Measurements from ENCODE around the gene CCDC177.

CCDC177 gene

GRCh38 chr14:69574263-69574953, at the start of gene CCDC177:
TSS of gene CCDC177 (minus strand) at chr14:69574871. CDS start at chr14:69573622, 1,249 bp downstream.
- peak; percentile 7 for DNase-seq

- DNase-seq: no peak
These were observed 49.5 kb upstream of the CCDC177 start for GRCh38 chr14:69624136-69624535.

GRCh38 chr14:69620981-69621380, 46.3 kb upstream of the CCDC177 start:
- no peak for DNase-seq

GRCh38 chr14:69620211-69620611, 45.5 kb upstream of the CCDC177 start:
- DNase-seq: no peak

- no peak for DNase-seq
These were observed 44.3 kb upstream of the CCDC177 start for GRCh38 chr14:69619012-69619411.

- DNase-seq: no peak
These were observed 43.1 kb upstream of the CCDC177 start for GRCh38 chr14:69617796-69618195.

- no peak for DNase-seq
These were observed 41.7 kb upstream of the CCDC177 start for GRCh38 chr14:69616408-69616773.

- DNase-seq: no peak
These were observed 41.1 kb upstream of the CCDC177 start for GRCh38 chr14:69615496-69616407.

GRCh38 chr14:69615121-69615495, 40.4 kb upstream of the CCDC177 start:
- DNase-seq: no peak

- DNase-seq: no peak
These were observed 39.9 kb upstream of the CCDC177 start for GRCh38 chr14:69614592-69614991.

- no peak for DNase-seq
These were observed 38.8 kb upstream of the CCDC177 start for GRCh38 chr14:69613312-69614073.

- no peak for DNase-seq
These were observed 38.1 kb upstream of the CCDC177 start for GRCh38 chr14:69612783-69613130.

GRCh38 chr14:69612014-69612782, 37.5 kb upstream of the CCDC177 start:
- no peak for DNase-seq

- peak; percentile 83 for DNase-seq
These were observed 36.7 kb upstream of the CCDC177 start, which contains the start of gene SUSD6 for GRCh38 chr14:69611172-69612013. TSS of gene SUSD6 (plus strand) at chr14:69611596. CDS start at chr14:69658593, 46,997 bp downstream.

- DNase-seq: no peak
These were observed 36.2 kb upstream of the CCDC177 start for GRCh38 chr14:69610874-69611171.

- no peak for DNase-seq
These were observed 35.6 kb upstream of the CCDC177 start for GRCh38 chr14:69610020-69610873.

GRCh38 chr14:69606258-69607184, 31.9 kb upstream of the CCDC177 start:
- no peak for DNase-seq

- DNase-seq: no peak
These were observed 31.1 kb upstream of the CCDC177 start for GRCh38 chr14:69605738-69606137.

GRCh38 chr14:69600304-69600891, 25.7 kb upstream of the CCDC177 start:
- DNase-seq: no peak

Data from NCI-H774 (cell line).